Fibroblast of lung (primary cell): Measurements from ENCODE around the gene CCR7. TPM values are rescaled to one million over a fixed set of nuclear protein-coding genes. Genes with fewer than 3 reads are reported as not detected.

Experiments used
- DNase-seq, 2 donors: peaks; one replicate each; pipeline versions ENCODE4 v3.0.0 to v3.0.0-alpha.2; 2010; ENCODE audit warnings: low read depth in 2 of 2
- H2AFZ ChIP-seq: 2 replicates; pipeline ENCODE4 v1.5.1; 2012; ENCODE audit warnings: low read length, control low read depth, inconsistent platforms
- H3K27ac ChIP-seq: 2 replicates; pipeline ENCODE4 v1.5.1; 2011; ENCODE audit warnings: low read length, control low read depth; ENCODE audit not compliant: insufficient read depth
- H3K27me3 ChIP-seq: 2 replicates; pipeline ENCODE4 v1.5.1; 2011; ENCODE audit warnings: mild to moderate bottlenecking, low read length; ENCODE audit not compliant: control insufficient read depth, insufficient read depth
- H3K36me3 ChIP-seq: 2 replicates; pipeline ENCODE4 v1.5.1; 2011; ENCODE audit warnings: low read length; ENCODE audit not compliant: control insufficient read depth, insufficient read depth
- H3K4me1 ChIP-seq: 2 replicates; pipeline ENCODE4 v1.5.1; 2011; ENCODE audit warnings: low read length; ENCODE audit not compliant: control insufficient read depth, insufficient read depth; ENCODE audit errors: extremely low read depth
- H3K4me2 ChIP-seq: 2 replicates; pipeline ENCODE4 v1.5.1; 2011; ENCODE audit warnings: low read length, control low read depth; ENCODE audit not compliant: insufficient read depth; ENCODE audit errors: extremely low read depth
- H3K4me3 ChIP-seq, 4 experiments: fragments of 200-600 bp in 1 of 4; sonication (generic) in 1 of 4; replicated peaks in 1 of 4; 2 replicates each; pipeline ENCODE4 v1.5.1; 2011 to 2016; ENCODE audit warnings: low read length in 4 of 4, low read depth in 3 of 4, mild to moderate bottlenecking in 3 of 4, control low read depth in 2 of 4, inconsistent platforms in 1 of 4, mixed read lengths in 1 of 4; ENCODE audit not compliant: insufficient read depth in 1 of 4; ENCODE audit errors: control extremely low read depth in 1 of 4
- H3K79me2 ChIP-seq: 2 replicates; pipeline ENCODE4 v1.5.1; 2012; ENCODE audit warnings: mild to moderate bottlenecking, low read length, inconsistent platforms; ENCODE audit not compliant: control insufficient read depth, insufficient read depth
- H3K9ac ChIP-seq: 2 replicates; pipeline ENCODE4 v1.5.1; 2011; ENCODE audit warnings: mild to moderate bottlenecking, low read length, control low read depth; ENCODE audit not compliant: insufficient read depth
- H3K9me3 ChIP-seq: 2 replicates; pipeline ENCODE4 v1.5.1; 2012; ENCODE audit warnings: low read depth, low read length; ENCODE audit not compliant: control insufficient read depth, insufficient read depth
- H4K20me1 ChIP-seq: 2 replicates; pipeline ENCODE4 v1.5.1; 2011; ENCODE audit warnings: low read length; ENCODE audit not compliant: control insufficient read depth, insufficient read depth; ENCODE audit errors: extremely low read depth
- EZH2 ChIP-seq: IDR thresholded peaks from 2 replicates; pipeline ENCODE4 v1.5.1; 2012; ENCODE audit warnings: low read length, control low read depth, mild to moderate bottlenecking; ENCODE audit errors: missing control alignments
- polyA plus RNA-seq, 2 donors: library from polyadenylated mRNA; depleted of rRNA in 1 of 2; stranded (reverse) in 1 of 2; unstranded in 1 of 2; fragments of >200 nt; gene quantifications; 2 replicates each; pipeline ENCODE4 v1.2.1, GENCODE V29; 2011 to 2012; ENCODE audit warnings: missing spikeins in 1 of 2
- total RNA-seq: library from RNA; depleted of rRNA; stranded (reverse); fragments of >200 nt; gene quantifications from 2 replicates; pipeline ENCODE4 v1.2.1, GENCODE V29; 2014
- TF ChIP-seq, protein P1 (sequence below), 2 donors: IDR thresholded peaks in 1 of 2; conservative IDR thresholded peaks in 1 of 2; 1 replicate in 1 of 2; 2 replicates in 1 of 2; pipeline ENCODE4 v1.5.1; 2011 to 2012; ENCODE audit warnings: low read length in 2 of 2, control low read depth in 1 of 2, inconsistent platforms in 1 of 2, low read depth in 1 of 2, mild to moderate bottlenecking in 1 of 2

The CCR7 gene
- total and polyA plus RNA-seq, 2 donors (not counting 1 experiment from before 2014, with no cell fraction given) = under 0.01 to 0.10 TPM

DNA sequence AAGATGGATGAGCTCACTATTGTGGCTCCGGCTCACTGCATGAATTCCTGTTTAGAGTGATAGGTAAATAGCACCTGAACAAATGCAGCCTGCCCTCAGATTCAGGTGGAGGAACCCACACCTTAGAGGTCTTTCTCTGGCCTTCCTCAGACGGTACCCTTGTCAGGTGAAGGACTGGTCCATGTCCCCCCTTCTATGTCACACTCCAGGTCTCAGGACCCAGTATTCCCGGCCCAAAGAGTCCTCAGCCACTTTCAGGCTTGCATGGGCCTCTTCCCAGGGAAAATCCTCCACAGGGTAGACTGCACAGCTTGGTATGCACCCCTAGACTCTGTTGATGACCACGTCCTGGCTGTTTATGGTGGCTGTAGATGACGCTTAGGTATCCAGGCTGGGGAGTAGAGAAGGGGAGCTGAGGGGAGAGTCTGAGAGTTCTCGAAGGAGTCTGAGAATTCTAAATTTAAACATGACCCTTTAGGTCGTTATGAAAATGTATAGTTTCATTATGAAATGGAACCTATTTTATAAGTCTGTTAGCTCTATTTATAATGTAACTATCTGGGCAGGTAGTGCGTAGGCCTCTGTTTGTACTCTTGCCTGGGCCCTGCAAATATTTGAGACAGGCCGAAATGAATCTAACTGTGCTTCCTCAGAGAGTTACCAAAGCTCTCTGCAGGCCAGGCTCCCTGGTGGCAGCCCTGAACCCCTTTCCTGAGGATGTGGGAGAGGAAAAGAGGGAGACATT lies 32.5 kb upstream of the CCR7 start:
- H3K27ac ChIP-seq = no peak overlapping the region
- no peak overlapping the region for H2AFZ ChIP-seq
- no peaks in the 10 kb centered on the region for H3K36me3 ChIP-seq
- no peak for DNase-seq
- TF ChIP-seq EZH2 = no peak
- TF ChIP-seq, protein P1, sequence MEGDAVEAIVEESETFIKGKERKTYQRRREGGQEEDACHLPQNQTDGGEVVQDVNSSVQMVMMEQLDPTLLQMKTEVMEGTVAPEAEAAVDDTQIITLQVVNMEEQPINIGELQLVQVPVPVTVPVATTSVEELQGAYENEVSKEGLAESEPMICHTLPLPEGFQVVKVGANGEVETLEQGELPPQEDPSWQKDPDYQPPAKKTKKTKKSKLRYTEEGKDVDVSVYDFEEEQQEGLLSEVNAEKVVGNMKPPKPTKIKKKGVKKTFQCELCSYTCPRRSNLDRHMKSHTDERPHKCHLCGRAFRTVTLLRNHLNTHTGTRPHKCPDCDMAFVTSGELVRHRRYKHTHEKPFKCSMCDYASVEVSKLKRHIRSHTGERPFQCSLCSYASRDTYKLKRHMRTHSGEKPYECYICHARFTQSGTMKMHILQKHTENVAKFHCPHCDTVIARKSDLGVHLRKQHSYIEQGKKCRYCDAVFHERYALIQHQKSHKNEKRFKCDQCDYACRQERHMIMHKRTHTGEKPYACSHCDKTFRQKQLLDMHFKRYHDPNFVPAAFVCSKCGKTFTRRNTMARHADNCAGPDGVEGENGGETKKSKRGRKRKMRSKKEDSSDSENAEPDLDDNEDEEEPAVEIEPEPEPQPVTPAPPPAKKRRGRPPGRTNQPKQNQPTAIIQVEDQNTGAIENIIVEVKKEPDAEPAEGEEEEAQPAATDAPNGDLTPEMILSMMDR (conservative IDR thresholded peaks at IDR 0.05 in 1 of 2, IDR thresholded peaks at IDR 0.05 in 1 of 2; ENCODE audit: low read depth in 1 of 2, low read length in 2 of 2) = no peak
- no peaks in the 10 kb centered on the region for H3K79me2 ChIP-seq
- H3K27me3 ChIP-seq = peaks cover 3% of the 10 kb centered on the region
- no peak overlapping the region for H3K4me3 ChIP-seq
- no peaks in the 10 kb centered on the region for H3K4me1 ChIP-seq
- no peak overlapping the region for H3K9ac ChIP-seq
- H4K20me1 ChIP-seq = no peaks in the 10 kb centered on the region
- no peak overlapping the region for H3K4me2 ChIP-seq
- H3K9me3 ChIP-seq = no peaks in the 10 kb centered on the region

DNA sequence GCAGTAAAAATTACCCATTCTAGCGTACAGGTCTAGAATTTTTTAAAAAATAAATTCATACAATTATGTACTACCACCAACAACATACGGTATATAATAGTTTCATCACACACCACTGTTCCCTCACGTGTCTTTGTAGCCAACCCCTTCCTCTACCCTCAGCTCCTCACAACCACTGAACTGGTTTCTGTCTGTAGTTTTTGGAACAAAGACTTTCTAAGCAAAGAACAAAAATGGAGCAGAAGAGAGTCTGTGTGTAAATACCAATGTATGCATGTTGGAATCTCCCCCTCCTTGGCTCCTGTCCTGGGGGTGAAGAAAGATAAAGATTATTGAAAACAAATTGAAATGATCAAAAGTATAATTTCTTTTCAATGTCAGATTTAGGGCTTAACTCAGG lies 31.9 kb upstream of the CCR7 start:
- H3K4me1 ChIP-seq = no peaks in the 10 kb centered on the region
- TF ChIP-seq, protein P1 (conservative IDR thresholded peaks at IDR 0.05 in 1 of 2, IDR thresholded peaks at IDR 0.05 in 1 of 2; ENCODE audit: low read depth in 1 of 2, low read length in 2 of 2) = no peak
- TF ChIP-seq EZH2 = no peak
- no peak overlapping the region for H3K4me2 ChIP-seq
- peaks cover 3% of the 10 kb centered on the region for H3K27me3 ChIP-seq
- H3K27ac ChIP-seq = no peak overlapping the region
- no peak overlapping the region for H2AFZ ChIP-seq
- H3K9ac ChIP-seq = no peak overlapping the region
- H3K79me2 ChIP-seq = no peaks in the 10 kb centered on the region
- H3K4me3 ChIP-seq = no peak overlapping the region
- no peak for DNase-seq
- H3K36me3 ChIP-seq = no peaks in the 10 kb centered on the region
- no peaks in the 10 kb centered on the region for H3K9me3 ChIP-seq
- H4K20me1 ChIP-seq = no peaks in the 10 kb centered on the region

DNA sequence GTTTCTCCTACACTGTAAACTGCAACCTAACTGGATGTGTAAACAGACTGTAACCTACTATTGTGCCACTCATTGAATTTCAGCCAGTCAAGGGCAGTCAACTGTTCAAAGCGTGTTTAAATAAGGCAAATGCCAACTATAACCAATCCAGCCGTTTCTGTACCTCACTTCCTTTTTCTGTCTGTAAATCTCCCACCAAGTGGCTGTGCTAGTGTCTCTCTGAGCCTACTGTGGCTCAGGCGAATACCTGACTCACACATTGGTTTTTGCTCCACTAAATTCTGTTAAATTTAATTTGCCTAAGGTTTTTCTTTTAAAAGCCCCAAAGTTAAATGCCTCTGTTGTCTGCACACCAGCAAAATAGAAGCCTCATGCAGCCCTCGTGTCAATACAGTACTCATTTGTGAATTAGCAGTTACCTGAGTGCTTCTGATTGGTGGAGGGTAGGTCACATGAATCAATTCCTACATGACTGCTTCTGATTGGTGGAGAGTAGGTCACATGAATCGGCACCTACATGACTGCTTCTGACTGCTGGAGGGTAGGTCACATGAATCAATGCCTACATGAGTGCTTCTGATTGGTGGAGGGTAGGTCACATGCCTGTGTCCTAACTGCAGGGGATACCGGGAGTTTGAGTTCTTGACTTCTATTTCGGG lies 31.1 kb upstream of the CCR7 start:
- no peak for TF ChIP-seq EZH2
- TF ChIP-seq, protein P1 (conservative IDR thresholded peaks at IDR 0.05 in 1 of 2, IDR thresholded peaks at IDR 0.05 in 1 of 2; ENCODE audit: low read depth in 1 of 2, low read length in 2 of 2) = no peak

More for the DNA sequence above, 31.1 kb upstream of the CCR7 start:
- no peaks in the 10 kb centered on the region for H3K36me3 ChIP-seq
- H3K79me2 ChIP-seq = no peaks in the 10 kb centered on the region
- H3K4me1 ChIP-seq = no peaks in the 10 kb centered on the region
- H2AFZ ChIP-seq = no peak overlapping the region
- H3K4me2 ChIP-seq = no peak overlapping the region
- no peak overlapping the region for H3K9ac ChIP-seq
- H4K20me1 ChIP-seq = no peaks in the 10 kb centered on the region
- no peak overlapping the region for H3K4me3 ChIP-seq
- peak in 1 of 2 donors; percentile 7 for DNase-seq
- no peak overlapping the region for H3K27ac ChIP-seq
- H3K27me3 ChIP-seq = peaks cover 3% of the 10 kb centered on the region
- H3K9me3 ChIP-seq = no peaks in the 10 kb centered on the region
